HepG2 (cell line): Measurements from ENCODE around the gene TSPAN7.

ENCODE experiments used
- FOXA1 ChIP-seq, 2 experiments: fragments of 450-650 bp in 1 of 2; sonication (generic) in 1 of 2; formaldehyde crosslinking in 1 of 2; IDR thresholded peaks; 2 replicates each; pipeline versions ENCODE4 v1.4.0 to v1.6.1; 2016 to 2020; ENCODE audit warnings: missing genetic modification reagents in 1 of 2
- MAFK ChIP-seq, 2 experiments: IDR thresholded peaks in 1 of 2; conservative IDR thresholded peaks in 1 of 2; 2 replicates each; pipeline ENCODE4 v1.6.1; 2011; ENCODE audit warnings: improper control_type of control experiment in 2 of 2, low read length in 2 of 2
- SMC3 ChIP-seq: IDR thresholded peaks from 2 replicates; pipeline ENCODE4 v1.6.1; 2011; ENCODE audit warnings: low read length, improper control_type of control experiment
- ZNF510 ChIP-seq: sonication (generic); formaldehyde crosslinking; IDR thresholded peaks from 2 replicates; pipeline ENCODE4 v1.4.0; 2020; ENCODE audit warnings: low read depth, mild to moderate bottlenecking, missing genetic modification reagents
- TF ChIP-seq, protein P1 (sequence below): sonication (generic); formaldehyde crosslinking; IDR thresholded peaks from 2 replicates; pipeline ENCODE4 v1.5.0; 2020; ENCODE audit warnings: mild to moderate bottlenecking, missing genetic modification reagents, moderate library complexity

DNA sequence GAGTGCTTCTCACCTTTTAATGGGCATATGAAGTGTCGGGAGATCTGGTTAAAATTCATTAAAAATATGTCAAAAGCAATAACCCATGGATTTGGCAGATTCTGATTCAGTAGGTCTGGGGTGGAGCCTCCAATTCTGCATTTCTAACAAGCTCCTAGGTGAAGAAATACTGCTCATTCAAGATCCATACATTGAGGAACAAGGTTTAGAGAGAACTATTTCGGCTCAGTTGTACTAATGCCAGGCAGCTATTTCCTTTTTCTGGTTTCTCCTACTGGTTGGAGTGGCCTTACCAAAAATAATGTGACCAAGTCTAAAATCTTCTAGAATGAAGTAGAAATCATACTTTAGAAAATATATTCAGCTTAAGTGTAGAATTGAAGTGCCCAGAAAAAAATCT lies 117.5 kb downstream of the TSPAN7 start:
- TF ChIP-seq SMC3 (no peak), FOXA1 (IDR thresholded peaks at IDR 0.05) (no peak), FOXA1 (CRISPR knock-in tag; IDR thresholded peaks at IDR 0.05) (no peak), MAFK (conservative IDR thresholded peaks at IDR 0.05 in 1 of 2, IDR thresholded peaks at IDR 0.05 in 1 of 2; ENCODE audit: low read length in 2 of 2) (no peak), ZNF510 (CRISPR knock-in tag) (no peak)
- TF ChIP-seq, protein P1, sequence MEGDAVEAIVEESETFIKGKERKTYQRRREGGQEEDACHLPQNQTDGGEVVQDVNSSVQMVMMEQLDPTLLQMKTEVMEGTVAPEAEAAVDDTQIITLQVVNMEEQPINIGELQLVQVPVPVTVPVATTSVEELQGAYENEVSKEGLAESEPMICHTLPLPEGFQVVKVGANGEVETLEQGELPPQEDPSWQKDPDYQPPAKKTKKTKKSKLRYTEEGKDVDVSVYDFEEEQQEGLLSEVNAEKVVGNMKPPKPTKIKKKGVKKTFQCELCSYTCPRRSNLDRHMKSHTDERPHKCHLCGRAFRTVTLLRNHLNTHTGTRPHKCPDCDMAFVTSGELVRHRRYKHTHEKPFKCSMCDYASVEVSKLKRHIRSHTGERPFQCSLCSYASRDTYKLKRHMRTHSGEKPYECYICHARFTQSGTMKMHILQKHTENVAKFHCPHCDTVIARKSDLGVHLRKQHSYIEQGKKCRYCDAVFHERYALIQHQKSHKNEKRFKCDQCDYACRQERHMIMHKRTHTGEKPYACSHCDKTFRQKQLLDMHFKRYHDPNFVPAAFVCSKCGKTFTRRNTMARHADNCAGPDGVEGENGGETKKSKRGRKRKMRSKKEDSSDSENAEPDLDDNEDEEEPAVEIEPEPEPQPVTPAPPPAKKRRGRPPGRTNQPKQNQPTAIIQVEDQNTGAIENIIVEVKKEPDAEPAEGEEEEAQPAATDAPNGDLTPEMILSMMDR: no peak
